MM.1S (cell line): ENCODE measurements around the gene CDKN2A.

Source experiments
- DNase-seq: peaks from one replicate; pipeline ENCODE4 v3.0.0-alpha.2; 2015
- H2AFZ ChIP-seq: fragments of 300-600 bp; sonication (generic); 2 replicates; pipeline ENCODE4 v1.6.0; 2016; ENCODE audit warnings: antibody characterized with exemption, low read length
- H3F3A ChIP-seq: fragments of 300-600 bp; sonication (generic); 2 replicates; pipeline ENCODE4 v1.6.1; 2016; ENCODE audit warnings: mild to moderate bottlenecking, antibody characterized with exemption, low read length, moderate library complexity, mixed read lengths; ENCODE audit not compliant: insufficient read depth
- H3K27ac ChIP-seq: fragments of 300-600 bp; sonication (generic); 2 replicates; pipeline ENCODE4 v1.5.1; 2016; ENCODE audit warnings: mild to moderate bottlenecking, low read length
- H3K27me3 ChIP-seq: fragments of 300-600 bp; sonication (generic); replicated peaks from 2 replicates; pipeline ENCODE4 v1.6.0; 2016; ENCODE audit warnings: low read length; ENCODE audit not compliant: insufficient read depth
- H3K36me3 ChIP-seq: fragments of 300-600 bp; sonication (generic); replicated peaks from 2 replicates; pipeline ENCODE4 v1.6.1; 2016; ENCODE audit warnings: mild to moderate bottlenecking, low read length, mixed read lengths; ENCODE audit not compliant: insufficient read depth
- H3K4me1 ChIP-seq: fragments of 300-600 bp; sonication (generic); 2 replicates; pipeline ENCODE4 v1.6.1; 2016; ENCODE audit warnings: low read length, mixed read lengths
- H3K4me2 ChIP-seq: fragments of 300-600 bp; sonication (generic); 2 replicates; pipeline ENCODE4 v1.6.0; 2016; ENCODE audit warnings: low read depth, low read length
- H3K4me3 ChIP-seq: fragments of 300-600 bp; sonication (generic); 2 replicates; pipeline ENCODE4 v1.5.1; 2016; ENCODE audit warnings: low read length, mixed read lengths
- H3K79me2 ChIP-seq: fragments of 300-600 bp; sonication (generic); 2 replicates; pipeline ENCODE4 v1.6.1; 2016; ENCODE audit warnings: mixed run types, low read length, mixed read lengths
- H3K9ac ChIP-seq: fragments of 300-600 bp; sonication (generic); 2 replicates; pipeline ENCODE4 v1.6.1; 2016; ENCODE audit warnings: low read length, mixed read lengths
- H3K9me2 ChIP-seq: fragments of 300-600 bp; sonication (generic); replicated peaks from 2 replicates; pipeline ENCODE4 v1.6.1; 2016; ENCODE audit warnings: mild to moderate bottlenecking, low read length, mixed read lengths; ENCODE audit not compliant: insufficient read depth
- H3K9me3 ChIP-seq: fragments of 300-600 bp; sonication (generic); replicated peaks from 2 replicates; pipeline ENCODE4 v1.6.1; 2016; ENCODE audit warnings: mild to moderate bottlenecking, low read length, mixed read lengths; ENCODE audit not compliant: insufficient read depth
- H4K20me1 ChIP-seq: fragments of 300-600 bp; sonication (generic); 2 replicates; pipeline ENCODE4 v1.6.1; 2016; ENCODE audit warnings: mild to moderate bottlenecking, low read length, moderate library complexity, mixed read lengths; ENCODE audit not compliant: insufficient read depth
- EZH2 ChIP-seq: fragments of 300-600 bp; sonication (generic); optimal IDR thresholded peaks from 2 replicates; pipeline ENCODE3; 2017; ENCODE audit warnings: low read depth, mild to moderate bottlenecking, antibody characterized with exemption, low read length, mixed read lengths
- EZH2phosphoT487 ChIP-seq: fragments of 300-600 bp; sonication (generic); IDR thresholded peaks from 2 replicates; pipeline ENCODE4 v1.6.1; 2018; ENCODE audit warnings: antibody characterized with exemption, low read length
- TF ChIP-seq, protein P1 (sequence below): fragments of 300-600 bp; sonication (generic); IDR thresholded peaks from 2 replicates; pipeline ENCODE4 v1.5.1; 2016; ENCODE audit warnings: antibody characterized with exemption, low read length, mixed read lengths

The CDKN2A gene

DNA sequence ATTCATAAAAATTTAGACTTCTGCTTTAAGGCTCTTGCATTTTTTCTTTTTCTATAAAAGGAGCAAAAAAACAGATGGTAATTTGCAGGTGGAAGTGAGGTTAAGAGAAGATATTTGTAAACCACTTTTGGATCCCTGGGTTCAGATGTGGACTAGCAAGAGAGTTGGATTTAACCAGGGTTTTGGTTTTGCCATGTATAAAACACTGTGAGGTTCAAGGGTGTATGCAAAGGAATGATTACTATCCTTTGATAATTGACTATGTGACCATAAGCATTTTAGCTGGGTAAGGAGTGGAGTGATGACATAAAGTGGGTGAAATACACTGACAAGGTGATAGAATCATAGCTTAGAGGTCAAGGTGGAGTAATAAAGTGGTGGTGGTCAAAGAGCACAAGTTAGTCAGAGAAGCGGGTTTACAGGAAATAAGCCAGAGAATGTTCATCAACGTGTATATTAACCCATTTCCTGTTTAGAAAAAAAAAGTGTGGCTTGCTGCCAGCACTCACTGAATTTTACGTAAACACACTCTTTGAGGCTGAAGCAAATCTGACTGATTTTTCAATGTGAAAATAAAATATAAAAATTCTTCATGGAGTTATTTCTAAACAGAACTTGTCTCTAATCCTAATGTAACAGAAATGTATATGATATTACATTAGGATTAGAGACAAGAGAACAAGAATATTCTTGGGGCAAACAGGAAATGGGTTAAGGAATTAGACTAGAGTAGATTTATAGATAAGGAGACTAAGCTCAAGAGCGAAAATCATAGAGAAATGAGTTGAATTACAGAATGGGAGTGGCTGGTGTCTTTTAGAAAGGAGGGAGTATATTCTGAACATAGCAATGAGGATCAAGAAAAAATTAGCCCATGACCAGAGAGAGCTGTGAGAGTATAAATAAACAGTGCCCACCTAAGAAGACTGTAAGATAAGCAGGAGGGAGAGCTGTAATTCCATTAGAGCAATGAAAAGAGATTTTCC, 74.5 kb downstream of the CDKN2A start:
- Histone ChIP-seq H3K4me2 (no peak overlapping the region), H3K9me3 (no peaks in the 10 kb centered on the region), H3K79me2 (no peaks in the 10 kb centered on the region), H3K27me3 (no peaks in the 10 kb centered on the region), H3K9ac (no peak overlapping the region), H3K27ac (no peak overlapping the region), H3K4me1 (no peaks in the 10 kb centered on the region), H3K9me2 (no peaks in the 10 kb centered on the region), H2AFZ (no peak overlapping the region), H3F3A (no peaks in the 10 kb centered on the region), H4K20me1 (no peaks in the 10 kb centered on the region), H3K36me3 (no peaks in the 10 kb centered on the region), H3K4me3 (no peak overlapping the region)
- TF ChIP-seq, protein P1, sequence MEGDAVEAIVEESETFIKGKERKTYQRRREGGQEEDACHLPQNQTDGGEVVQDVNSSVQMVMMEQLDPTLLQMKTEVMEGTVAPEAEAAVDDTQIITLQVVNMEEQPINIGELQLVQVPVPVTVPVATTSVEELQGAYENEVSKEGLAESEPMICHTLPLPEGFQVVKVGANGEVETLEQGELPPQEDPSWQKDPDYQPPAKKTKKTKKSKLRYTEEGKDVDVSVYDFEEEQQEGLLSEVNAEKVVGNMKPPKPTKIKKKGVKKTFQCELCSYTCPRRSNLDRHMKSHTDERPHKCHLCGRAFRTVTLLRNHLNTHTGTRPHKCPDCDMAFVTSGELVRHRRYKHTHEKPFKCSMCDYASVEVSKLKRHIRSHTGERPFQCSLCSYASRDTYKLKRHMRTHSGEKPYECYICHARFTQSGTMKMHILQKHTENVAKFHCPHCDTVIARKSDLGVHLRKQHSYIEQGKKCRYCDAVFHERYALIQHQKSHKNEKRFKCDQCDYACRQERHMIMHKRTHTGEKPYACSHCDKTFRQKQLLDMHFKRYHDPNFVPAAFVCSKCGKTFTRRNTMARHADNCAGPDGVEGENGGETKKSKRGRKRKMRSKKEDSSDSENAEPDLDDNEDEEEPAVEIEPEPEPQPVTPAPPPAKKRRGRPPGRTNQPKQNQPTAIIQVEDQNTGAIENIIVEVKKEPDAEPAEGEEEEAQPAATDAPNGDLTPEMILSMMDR: no peak
- no peak for TF ChIP-seq EZH2phosphoT487
- TF ChIP-seq EZH2: no peak
- peak; percentile 37 for DNase-seq
